ENCODE results near the gene MADCAM1. TPM values are rescaled to one million over a fixed set of nuclear protein-coding genes. Genes with fewer than 3 reads are reported as not detected.
A peak's percentile ranks its signal among the peaks of the same experiment; 100 is the strongest.

MADCAM1 gene
- total RNA-seq, 2 donors from 2014 or later: 4.5 to 7.3 TPM

GRCh38 chr19:498511-498891, 2.2 kb downstream of the MADCAM1 start:
- H3K9me3 ChIP-seq: no peaks in the 10 kb centered on the region
- no peaks in the 10 kb centered on the region for H3K36me3 ChIP-seq
- no peak overlapping the region for H3K4me3 ChIP-seq
- intact Hi-C loops (cut with DNase I): no loop called here
- DNase-seq: no peak
- H3K27me3 ChIP-seq: peaks cover 28% of the 10 kb centered on the region
- H3K9ac ChIP-seq (ENCODE audit: low read depth in 2 of 2, low read length in 2 of 2): no peak overlapping the region
- TF ChIP-seq, protein P1, sequence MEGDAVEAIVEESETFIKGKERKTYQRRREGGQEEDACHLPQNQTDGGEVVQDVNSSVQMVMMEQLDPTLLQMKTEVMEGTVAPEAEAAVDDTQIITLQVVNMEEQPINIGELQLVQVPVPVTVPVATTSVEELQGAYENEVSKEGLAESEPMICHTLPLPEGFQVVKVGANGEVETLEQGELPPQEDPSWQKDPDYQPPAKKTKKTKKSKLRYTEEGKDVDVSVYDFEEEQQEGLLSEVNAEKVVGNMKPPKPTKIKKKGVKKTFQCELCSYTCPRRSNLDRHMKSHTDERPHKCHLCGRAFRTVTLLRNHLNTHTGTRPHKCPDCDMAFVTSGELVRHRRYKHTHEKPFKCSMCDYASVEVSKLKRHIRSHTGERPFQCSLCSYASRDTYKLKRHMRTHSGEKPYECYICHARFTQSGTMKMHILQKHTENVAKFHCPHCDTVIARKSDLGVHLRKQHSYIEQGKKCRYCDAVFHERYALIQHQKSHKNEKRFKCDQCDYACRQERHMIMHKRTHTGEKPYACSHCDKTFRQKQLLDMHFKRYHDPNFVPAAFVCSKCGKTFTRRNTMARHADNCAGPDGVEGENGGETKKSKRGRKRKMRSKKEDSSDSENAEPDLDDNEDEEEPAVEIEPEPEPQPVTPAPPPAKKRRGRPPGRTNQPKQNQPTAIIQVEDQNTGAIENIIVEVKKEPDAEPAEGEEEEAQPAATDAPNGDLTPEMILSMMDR (IDR thresholded peaks at IDR 0.05): no peak
- H3K4me1 ChIP-seq: no peaks in the 10 kb centered on the region
- no peak overlapping the region for H3K27ac ChIP-seq

DNA sequence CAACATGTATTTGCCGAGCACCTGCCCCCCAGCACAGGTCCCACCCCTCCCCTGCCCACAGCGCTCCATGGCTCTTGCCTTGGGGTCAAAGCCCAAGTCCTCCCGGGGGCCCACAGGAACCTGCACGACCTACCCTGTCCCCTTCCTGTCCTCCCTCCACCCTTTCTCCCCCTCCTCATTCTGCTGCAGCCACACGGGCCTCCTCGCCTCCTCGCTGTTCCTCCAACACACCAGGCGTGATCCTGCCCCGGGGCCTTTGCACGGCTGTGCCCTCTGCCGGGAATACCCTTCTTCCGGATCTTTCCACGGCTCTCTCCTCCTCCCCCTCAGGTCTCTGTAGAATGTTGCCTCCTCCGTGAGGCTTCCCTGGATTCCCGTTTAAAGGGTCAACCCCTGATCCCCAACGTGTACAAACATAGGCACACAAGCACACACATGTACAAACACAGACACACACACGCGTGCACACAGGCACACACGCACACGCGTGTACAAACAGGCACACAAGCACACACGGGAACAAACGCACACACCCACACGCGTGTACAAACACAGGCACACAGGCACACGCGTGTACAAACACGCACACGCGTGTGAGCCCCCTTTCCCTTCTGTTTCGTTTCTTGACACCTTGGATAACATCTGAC, 2.8 kb downstream of the MADCAM1 start:
- H3K36me3 ChIP-seq: no peaks in the 10 kb centered on the region
- H3K9me3 ChIP-seq: no peaks in the 10 kb centered on the region
- no peak overlapping the region for H3K27ac ChIP-seq
- H3K27me3 ChIP-seq: peaks cover 28% of the 10 kb centered on the region
- no peak overlapping the region for H3K9ac ChIP-seq (ENCODE audit: low read depth in 2 of 2, low read length in 2 of 2)
- H3K4me3 ChIP-seq: no peak overlapping the region
- no peaks in the 10 kb centered on the region for H3K4me1 ChIP-seq
- TF ChIP-seq, protein P1 (IDR thresholded peaks at IDR 0.05): no peak
- intact Hi-C loops (cut with DNase I): no loop called here
- DNase-seq: no peak

- no peak for DNase-seq
- intact Hi-C loops (cut with DNase I): no loop called here
- Histone ChIP-seq H3K9me3 (no peaks in the 10 kb centered on the region), H3K4me3 (no peak overlapping the region), H3K4me1 (no peaks in the 10 kb centered on the region), H3K9ac (ENCODE audit: low read depth in 2 of 2, low read length in 2 of 2) (no peak overlapping the region), H3K27me3 (peaks cover 18% of the 10 kb centered on the region), H3K27ac (no peak overlapping the region), H3K36me3 (no peaks in the 10 kb centered on the region)
- TF ChIP-seq, protein P1 (IDR thresholded peaks at IDR 0.05): no peak
These were observed 5.4 kb downstream of the MADCAM1 start for GRCh38 chr19:501646-502045.

- Histone ChIP-seq H3K4me1 (peaks cover 9% of the 10 kb centered on the region), H3K36me3 (no peaks in the 10 kb centered on the region), H3K27me3 (no peaks in the 10 kb centered on the region), H3K4me3 (no peak overlapping the region), H3K9ac (ENCODE audit: low read depth in 2 of 2, low read length in 2 of 2) (no peak overlapping the region), H3K9me3 (no peaks in the 10 kb centered on the region), H3K27ac (no peak overlapping the region)
- DNase-seq: no peak
- intact Hi-C loops (cut with DNase I): no loop called here
- TF ChIP-seq, protein P1 (IDR thresholded peaks at IDR 0.05): no peak
These were observed 8.3 kb downstream of the MADCAM1 start for GRCh38 chr19:504616-505015.

DNA sequence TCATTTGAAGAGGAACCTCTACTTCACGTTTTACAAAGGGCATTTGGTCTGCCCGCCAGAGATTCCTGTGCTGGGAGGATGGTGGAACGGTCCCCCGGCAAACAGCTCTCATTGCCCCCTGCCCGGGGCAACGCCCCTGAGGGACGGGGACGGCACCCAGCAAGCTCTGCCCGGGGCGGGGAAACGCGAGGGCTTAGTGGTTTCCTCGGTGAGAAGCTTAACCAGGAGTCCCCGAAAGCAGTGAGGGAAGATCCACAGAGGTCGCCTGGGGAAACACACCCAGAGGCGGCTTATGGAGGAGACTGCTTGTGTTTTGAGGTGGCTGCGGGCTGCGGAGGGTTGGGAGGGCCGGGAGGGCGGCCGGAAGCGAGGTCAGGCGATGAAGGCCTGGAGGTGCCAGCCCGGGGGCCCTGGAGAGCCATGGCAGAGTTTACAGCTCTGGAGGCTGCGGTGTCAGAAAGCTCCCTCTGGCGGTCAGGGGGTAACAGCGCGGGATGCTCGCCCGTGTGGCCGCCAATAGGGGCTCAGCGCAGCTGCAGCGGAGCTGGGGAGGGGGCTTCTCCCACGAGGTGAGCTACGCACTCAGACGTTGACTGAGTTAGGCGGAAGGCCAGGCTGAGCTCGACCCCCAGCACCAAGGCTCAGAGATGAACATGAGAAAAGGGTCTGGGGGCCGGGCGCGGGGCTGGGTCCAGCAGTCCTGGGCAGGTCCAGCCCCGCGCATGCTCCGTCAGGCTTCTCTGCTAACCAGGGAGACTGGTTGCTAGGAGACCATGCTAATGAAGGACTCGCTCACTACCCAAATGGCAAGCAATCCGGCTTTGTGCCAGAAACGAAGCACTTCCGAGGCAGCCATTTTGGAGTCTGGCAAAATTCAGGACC, 10.4 kb downstream of the MADCAM1 start:
- H3K4me3 ChIP-seq: peak overlapping the region; percentile 100
- intact Hi-C loops (cut with DNase I): no loop called here
- H3K9ac ChIP-seq (ENCODE audit: low read depth in 2 of 2, low read length in 2 of 2): peak overlapping the region; percentile 74
- peak; percentile 98 for DNase-seq
- no peaks in the 10 kb centered on the region for H3K27me3 ChIP-seq
- TF ChIP-seq, protein P1 (IDR thresholded peaks at IDR 0.05): peak; percentile 84
- no peaks in the 10 kb centered on the region for H3K9me3 ChIP-seq
- peaks cover 17% of the 10 kb centered on the region for H3K4me1 ChIP-seq
- peak overlapping the region; percentile 93 for H3K27ac ChIP-seq
- H3K36me3 ChIP-seq: no peaks in the 10 kb centered on the region

Measured in colonic mucosa (tissue), 4 donors.